Upper lobe of left lung (tissue), 4 donors: Measurements from ENCODE around the gene SORCS3.

Source experiments
- EP300 ChIP-seq, 4 donors: sonication (generic); formaldehyde crosslinking; IDR thresholded peaks; one replicate each; pipeline ENCODE4 v1.5.1; 2017; ENCODE audit warnings: antibody characterized with exemption in 4 of 4, control low read depth in 2 of 4
- POLR2A ChIP-seq, 4 donors: fragments of 450-650 bp; IDR thresholded peaks; one replicate each; pipeline ENCODE4 v1.5.1; 2016 to 2017; ENCODE audit warnings: antibody characterized with exemption in 4 of 4, mild to moderate bottlenecking in 2 of 4
- TF ChIP-seq, protein P1 (sequence below), 6 experiments: fragments of 450-650 bp in 4 of 6; fragments of 200-600 bp in 2 of 6; sonication (generic) in 2 of 6; IDR thresholded peaks; one replicate each; pipeline ENCODE4 v1.5.1; 2016 to 2019; ENCODE audit warnings: antibody characterized with exemption in 6 of 6

DNA sequence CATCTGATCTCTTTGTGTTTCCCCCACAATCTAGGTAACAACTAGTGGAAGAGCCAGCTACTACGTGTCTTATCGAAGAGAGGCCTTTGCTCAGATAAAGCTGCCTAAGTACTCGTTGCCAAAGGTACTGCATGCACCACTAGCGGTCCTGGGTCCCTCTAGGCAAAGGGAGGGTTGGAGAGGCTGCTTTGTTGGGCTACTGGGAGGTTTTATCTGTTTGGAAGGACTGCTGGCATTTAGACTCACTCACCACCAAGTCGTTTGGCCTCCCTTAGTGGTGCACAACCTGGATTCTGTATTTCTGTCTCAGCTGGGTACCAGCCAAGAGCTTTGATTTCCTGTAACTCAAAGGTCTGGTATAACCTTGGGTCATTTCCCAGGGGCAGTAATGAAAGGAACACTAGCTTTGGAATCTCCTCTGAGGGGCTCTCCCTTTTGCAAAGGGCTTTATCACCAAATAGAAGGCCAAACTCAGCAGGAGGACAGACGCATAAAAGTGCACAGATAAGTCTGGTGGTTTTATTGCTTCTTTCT is 498.3 kb downstream of the SORCS3 start:
- TF ChIP-seq, protein P1, sequence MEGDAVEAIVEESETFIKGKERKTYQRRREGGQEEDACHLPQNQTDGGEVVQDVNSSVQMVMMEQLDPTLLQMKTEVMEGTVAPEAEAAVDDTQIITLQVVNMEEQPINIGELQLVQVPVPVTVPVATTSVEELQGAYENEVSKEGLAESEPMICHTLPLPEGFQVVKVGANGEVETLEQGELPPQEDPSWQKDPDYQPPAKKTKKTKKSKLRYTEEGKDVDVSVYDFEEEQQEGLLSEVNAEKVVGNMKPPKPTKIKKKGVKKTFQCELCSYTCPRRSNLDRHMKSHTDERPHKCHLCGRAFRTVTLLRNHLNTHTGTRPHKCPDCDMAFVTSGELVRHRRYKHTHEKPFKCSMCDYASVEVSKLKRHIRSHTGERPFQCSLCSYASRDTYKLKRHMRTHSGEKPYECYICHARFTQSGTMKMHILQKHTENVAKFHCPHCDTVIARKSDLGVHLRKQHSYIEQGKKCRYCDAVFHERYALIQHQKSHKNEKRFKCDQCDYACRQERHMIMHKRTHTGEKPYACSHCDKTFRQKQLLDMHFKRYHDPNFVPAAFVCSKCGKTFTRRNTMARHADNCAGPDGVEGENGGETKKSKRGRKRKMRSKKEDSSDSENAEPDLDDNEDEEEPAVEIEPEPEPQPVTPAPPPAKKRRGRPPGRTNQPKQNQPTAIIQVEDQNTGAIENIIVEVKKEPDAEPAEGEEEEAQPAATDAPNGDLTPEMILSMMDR (IDR thresholded peaks at IDR 0.05) = no peak
- no peak for TF ChIP-seq EP300 (IDR thresholded peaks at IDR 0.05)
- no peak for TF ChIP-seq POLR2A (IDR thresholded peaks at IDR 0.05)
